Activated T-cell treated with anti-CD3 and anti-CD28 coated beads for 4 hours (primary cell): Measurements from ENCODE around the gene DND1.
"Not testable (repeated sequence)": the region's sequence is repeated elsewhere in the genome, so short reads cannot be mapped to it uniquely, and the experiment has no call there.

Experiments
- DNase-seq: peaks from one replicate; pipeline ENCODE4 v3.0.0-alpha.2; 2020

DND1 gene

DNA sequence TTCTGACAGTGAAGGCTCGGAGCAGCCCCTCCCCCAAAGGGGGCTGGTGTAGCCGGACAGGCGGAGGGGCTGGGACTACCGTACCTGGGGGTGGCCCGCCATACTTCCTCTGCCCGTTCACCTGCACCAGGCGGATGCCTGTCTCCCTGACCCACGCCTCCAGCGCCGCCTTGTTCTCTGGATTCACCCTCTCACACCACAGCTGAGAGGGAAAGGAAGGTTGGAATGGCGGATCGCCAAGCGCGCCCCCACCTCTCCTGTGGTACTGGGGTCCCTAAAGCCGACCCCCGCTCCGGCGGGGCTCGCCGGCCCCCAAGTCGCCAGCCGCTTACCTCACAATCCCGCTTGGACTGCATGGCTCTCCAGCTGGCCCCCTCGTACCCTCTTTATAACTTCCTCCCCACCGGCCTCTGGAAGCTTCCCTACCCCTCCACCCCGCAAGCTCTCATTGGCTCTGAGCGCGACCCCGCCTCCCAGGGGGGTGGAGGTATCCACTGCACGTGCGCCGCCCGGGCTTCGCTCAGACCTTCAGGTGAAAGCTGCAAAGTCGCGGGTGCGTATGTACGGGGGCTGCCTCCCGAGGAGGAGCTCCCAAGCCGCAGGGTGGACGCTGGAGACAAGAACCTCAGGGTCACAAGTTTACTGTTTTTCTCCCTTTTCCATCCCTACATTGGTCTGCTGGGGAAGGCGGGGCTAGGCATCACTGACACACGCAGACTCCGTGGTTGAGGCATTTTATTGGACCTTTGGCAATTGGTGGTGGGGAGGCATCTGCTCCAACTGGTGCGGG is at the start of gene DND1:
TSS of gene DND1 (minus strand) at position 390 of the 790 bp plus-strand sequence. CDS start at position 356, 34 bp downstream.
- DNase-seq: no peak

- DNase-seq: not testable (repeated sequence)
These were observed 48.0 kb upstream of the DND1 start for GRCh38 chr5:140721395-140721794.

- DNase-seq: not testable (repeated sequence)
These were observed 47.4 kb upstream of the DND1 start for GRCh38 chr5:140720738-140721137.

DNA sequence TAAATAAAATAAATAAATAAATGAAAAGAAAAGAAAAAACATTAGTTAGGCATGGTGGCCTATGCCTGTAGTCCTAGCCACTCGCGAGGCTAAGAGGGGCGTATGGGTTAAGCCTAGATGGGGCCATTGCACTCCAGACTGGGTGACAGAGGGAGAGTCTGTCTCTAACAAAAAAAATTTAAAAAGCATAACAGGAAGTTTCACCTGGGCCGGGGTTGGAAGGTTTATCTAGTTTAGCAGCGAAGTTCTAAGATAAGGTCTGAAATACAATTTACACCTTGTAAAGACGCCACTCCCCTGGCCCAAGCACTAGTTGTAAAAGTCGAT is 44.9 kb upstream of the DND1 start:
- DNase-seq: no peak

GRCh38 chr5:140716238-140716637 is 42.9 kb upstream of the DND1 start:
- not testable (repeated sequence) for DNase-seq

DNA sequence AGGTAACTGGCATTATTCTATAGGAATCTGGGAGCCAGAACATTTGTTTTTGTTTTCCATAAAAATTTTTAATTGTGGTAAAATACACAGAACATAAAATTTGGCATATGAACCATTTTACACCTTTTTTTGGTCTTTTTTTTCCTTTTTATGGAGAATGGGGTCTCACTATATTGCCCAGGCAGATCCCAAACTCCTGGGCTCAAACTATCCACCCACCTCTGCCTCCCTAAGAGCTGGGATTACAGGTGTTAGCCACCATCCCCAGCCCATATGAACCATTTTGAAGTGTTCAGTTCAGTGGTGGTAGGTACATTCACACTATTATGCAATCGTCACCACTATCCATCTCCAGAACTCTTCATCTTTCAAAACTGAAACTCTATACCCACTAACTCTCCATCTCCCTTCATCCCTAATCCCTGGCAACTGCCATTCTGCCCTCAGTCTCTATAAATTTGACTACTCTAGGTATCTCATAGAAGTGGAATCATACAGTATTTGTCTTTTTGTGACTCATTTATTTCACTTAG is 40.3 kb upstream of the DND1 start:
- no peak for DNase-seq

DNA sequence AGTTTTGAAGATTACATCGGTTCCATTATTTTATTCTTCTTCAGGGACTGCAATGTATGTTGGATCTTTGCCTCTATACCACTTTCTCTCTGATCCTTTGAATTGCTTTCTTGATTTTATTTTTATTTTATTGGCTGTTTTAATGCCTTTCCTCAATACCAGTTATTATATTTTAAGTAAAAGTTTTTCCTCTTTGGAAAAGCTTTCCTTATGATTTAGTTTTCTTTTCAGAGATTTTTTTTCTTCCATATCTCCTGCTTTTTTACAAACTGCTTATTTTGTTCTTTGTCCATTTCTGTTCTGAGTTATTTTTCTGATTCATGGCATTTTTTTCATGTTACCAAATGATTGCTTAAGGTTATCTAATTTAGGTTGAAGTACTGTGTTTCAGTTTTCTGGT is 38.4 kb upstream of the DND1 start:
- DNase-seq: no peak

DNA sequence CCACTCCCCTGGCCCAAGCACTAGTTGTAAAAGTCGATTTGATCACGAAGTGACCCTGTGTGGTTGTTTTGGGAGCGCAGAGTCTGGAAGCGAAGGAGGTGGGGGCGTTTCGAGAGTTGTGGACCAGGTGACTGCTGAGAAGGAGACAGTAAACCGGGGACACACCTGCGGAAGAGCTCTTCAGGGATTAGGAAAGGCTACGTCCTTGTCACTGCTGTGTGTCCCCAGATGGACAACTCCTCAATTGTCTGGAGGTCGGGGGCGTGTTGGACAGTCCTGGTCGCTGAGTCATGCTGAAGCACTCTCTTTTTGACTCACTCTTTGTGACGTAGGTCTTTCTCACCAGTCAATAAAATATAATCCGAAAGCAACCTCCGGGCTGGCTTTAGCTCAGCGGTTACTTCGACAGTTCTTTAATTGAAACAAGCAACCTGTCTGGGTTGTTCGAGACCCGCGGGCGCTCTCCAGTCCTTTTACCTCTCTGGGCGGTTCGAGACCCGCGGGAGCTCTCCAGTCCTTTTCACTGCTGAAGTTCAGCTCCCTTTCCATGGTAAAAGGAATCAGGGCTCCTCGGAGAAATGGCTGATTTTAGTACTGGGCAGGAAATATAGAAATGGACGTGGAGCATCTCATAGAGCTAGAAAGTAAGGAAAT is 37.6 kb upstream of the DND1 start:
- peak; percentile 95 for DNase-seq

DNA sequence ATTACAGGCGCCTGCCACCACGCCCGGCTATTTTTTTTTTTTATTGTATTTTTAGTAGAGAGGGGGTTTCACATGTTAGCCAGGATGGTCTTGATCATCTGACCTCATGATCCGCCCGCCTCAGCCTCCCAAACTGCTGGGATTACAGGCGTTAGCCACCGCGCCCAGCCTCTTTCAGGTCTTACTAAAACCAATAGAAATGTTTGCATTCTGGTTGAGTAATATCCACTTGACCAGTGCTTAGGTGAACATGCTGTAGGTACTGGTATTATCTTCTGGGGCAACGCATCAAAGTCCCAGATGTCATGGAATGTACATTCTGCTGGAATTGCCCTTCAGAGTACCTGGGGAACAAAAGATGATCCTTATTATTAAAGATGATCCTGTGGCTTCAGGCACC is 35.4 kb upstream of the DND1 start:
- DNase-seq: not testable (repeated sequence)

- DNase-seq: no peak
These were observed 34.4 kb upstream of the DND1 start for GRCh38 chr5:140707812-140708211.

- peak; percentile 89 for DNase-seq
These were observed 27.1 kb upstream of the DND1 start, which contains the start of gene ZMAT2 for GRCh38 chr5:140700177-140701144. Gene ZMAT2, plus strand, starts transcription at chr5:140700447. Its CDS starts 14 bp downstream, at chr5:140700461.

- DNase-seq: no peak
These were observed 23.6 kb upstream of the DND1 start for GRCh38 chr5:140696891-140697492.

GRCh38 chr5:140694276-140694675 is 20.9 kb upstream of the DND1 start:
- no peak for DNase-seq

- peak; percentile 69 for DNase-seq
These were observed 17.9 kb upstream of the DND1 start, which contains the start of the genes HARS1 and HARS2 for GRCh38 chr5:140690941-140691924. Gene HARS1, minus strand, starts transcription at chr5:140691370. Its CDS starts 66 bp downstream, at chr5:140691304. Gene HARS2, plus strand, starts transcription at chr5:140691455. Its CDS starts 194 bp downstream, at chr5:140691649.

DNA sequence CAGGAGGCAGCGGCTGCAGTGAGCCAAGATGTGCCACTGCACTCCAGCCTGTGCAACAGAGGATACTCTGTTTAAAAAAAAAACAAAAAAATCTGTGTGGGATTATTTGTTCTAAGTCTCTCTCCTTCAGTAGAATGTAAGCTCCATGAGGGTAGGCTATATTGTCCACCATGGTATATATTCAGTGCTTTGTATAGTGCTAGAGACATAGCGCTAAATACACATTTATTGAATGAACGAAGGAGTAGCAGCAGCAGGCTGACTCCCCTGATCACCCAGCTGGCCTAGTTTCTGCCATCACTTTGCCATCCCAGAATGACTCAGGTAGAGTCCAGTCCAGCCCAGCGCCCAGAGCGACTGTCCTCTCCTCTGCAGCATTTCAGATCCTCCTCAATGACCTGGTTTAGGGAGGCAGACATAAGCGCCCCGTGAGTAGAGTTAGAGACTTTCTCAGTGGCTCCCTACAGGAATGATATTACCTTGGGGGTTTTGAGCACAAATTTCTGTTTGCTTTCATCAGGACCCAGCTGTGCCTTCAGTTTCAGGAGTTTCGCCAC is 17.1 kb upstream of the DND1 start:
- no peak for DNase-seq

DNA sequence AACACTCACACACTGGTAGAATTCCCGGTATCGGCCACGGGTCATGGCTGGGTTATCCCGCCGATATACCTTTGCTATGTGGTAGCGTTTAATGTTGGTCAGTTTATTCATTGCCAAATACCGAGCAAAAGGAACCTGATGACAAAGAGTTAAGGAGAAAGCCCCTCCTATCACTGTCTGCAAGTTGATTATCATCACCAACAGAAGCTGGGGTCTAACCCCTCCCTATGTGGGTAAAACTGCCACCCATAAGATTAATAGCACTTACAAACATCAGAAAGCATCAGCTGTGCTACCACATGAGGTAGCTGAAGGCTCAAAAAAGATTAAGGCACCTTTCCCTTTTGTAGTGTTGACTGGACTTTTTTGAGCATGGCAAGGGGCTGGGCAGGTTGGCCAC is 5.6 kb upstream of the DND1 start:
- DNase-seq: no peak

DNA sequence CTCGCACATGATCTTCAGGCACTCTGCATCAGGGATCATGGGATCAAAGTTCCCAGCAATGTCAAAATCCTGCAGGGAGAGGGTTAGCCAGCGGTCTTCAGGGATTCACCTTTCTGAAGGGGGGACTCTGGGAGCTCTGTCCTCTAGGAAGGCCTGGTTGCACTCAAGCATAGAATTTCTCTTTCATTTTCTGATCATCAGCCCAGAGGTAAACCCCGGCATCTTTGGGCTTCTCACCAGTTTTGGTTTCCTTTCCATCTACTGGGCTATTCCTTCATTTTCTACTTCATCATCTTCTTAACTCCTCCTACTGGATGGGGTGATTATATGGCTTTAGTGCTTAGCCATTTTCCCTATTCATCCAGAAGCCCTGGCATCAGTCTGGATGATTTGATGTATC is 4.6 kb upstream of the DND1 start:
- DNase-seq: no peak

DNA sequence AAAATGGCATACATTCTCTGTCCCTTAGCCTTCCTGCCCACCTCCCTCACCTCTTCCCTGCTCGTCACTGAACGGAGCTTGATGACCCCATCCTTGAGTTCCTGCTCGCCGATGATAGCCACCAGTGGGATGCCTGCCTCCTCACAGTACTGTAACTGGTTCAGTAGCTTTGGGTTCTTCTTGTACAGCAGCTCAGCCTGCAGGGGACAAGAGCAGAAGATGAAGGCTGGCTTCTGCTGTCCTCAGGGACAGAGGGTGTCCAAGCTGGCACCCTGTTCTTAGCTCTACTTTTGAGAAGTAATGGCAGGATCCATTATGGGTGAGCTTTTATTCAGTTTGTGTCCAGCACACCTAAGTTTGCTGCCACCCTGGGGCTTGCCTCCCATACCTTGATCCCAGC is 1.3 kb upstream of the DND1 start:
- DNase-seq: no peak

DNA sequence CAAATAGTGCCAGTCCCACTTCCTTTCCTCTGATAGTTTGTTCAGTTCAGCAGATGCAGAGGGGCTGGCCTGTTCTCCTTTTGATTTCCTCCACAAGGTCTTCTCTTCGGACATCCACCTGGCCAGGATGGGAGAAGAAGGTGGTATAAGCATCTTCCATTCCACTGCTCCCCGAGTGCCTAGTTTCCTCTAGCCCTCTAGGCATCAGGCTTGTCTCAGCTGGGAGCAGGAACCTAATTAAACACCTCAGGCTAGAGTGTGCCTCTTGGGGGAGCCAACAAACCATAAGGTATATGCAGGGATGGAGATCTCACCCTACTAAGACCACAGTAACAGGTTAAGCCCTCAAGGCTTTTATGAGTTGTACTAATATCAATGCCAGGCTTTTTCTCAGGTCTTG is 835 bp upstream of the DND1 start:
- no peak for DNase-seq

GRCh38 chr5:140672455-140673186 is 755 bp downstream of the DND1 start:
- DNase-seq: no peak
